A549 treated with CpdA at 1 μM for 4 hours (cell line): ENCODE results near the gene ABHD17B. TPM values are rescaled to one million over a fixed set of nuclear protein-coding genes. Genes with fewer than 3 reads are reported as not detected.

Experiments
- total RNA-seq: library from RNA; stranded (reverse); fragments of 200-300 nt; extraction: Qiagen RNA extraction; gene quantifications from 5 replicates; pipeline ENCODE4 v1.2.3, GENCODE V29; 2022; ENCODE audit warnings: low read depth

Gene ABHD17B
- total RNA-seq = 14.6 to 17.0 TPM (median 16.4 TPM) in 5 replicates

DNA sequence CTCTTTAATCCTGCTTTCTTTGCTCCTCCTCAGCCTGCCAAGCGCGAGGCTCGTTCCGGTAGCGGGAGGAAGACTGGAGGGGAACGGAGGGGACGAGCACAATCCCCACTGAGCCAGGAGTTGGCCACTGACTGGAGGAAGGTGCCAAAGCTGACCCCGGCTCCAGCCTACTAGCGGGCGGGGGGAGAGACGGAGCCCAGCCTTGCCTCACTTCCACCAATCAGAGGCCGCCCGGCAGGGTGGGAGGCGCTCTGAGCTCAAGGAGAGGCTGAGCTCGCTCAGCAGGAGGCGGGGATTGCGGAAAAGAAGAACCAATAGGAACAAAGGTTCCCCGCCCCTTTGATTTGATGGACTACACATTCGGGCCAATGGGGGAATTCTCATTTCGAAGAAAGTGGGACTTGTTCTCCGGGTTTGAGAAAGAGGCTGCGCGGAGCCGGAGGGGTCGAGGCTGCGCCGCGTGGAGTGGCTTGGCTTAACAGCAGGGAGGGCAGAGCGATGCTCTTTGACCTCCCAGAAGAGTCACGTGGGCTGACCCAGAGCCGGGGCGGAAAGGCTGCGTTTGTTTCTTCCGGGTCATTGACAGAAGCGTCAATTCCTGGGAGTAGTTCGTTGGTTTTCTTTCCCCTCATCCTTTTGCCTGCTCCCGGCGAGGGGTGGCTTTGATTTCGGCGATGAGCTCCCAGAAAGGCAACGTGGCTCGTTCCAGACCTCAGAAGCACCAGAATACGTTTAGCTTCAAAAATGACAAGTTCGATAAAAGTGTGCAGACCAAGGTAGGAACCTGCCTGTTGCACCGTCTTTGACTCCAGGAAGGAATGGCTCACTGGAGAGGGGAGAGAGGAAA is at the start of gene ABHD17B, which contains the start of gene C9orf85:
TSS of gene ABHD17B (minus strand) at position 133 of the 847 bp plus-strand sequence. CDS start 36,113 bp downstream, outside the sequence.
TSS of gene C9orf85 (plus strand) at position 579 of the 847 bp plus-strand sequence. CDS start at position 675, 96 bp downstream.

Other genes with a start within 250 kb of the ABHD17B start
- gene CEMIP2, start 142.7 kb downstream of the ABHD17B start, total RNA-seq = 61.4 to 111 TPM (median 65.4 TPM) in 5 replicates
- 13.5 to 18.7 TPM (median 13.8 TPM) in 5 replicates for gene C9orf85, start 446 bp upstream of the ABHD17B start, total RNA-seq
- not detected in 5 replicates for gene C9orf57, start 149.4 kb upstream of the ABHD17B start, total RNA-seq
- gene GDA, start 238.2 kb upstream of the ABHD17B start, total RNA-seq = 1.1 to 1.7 TPM (median 1.2 TPM) in 5 replicates